Activated CD8-positive, alpha-beta T cell treated with anti-CD3 and anti-CD28 coated beads for 36 hours (primary cell): ENCODE data around the gene UBAC2. TPM values are rescaled to one million over a fixed set of nuclear protein-coding genes. Genes with fewer than 3 reads are reported as not detected.
"Not testable (repeated sequence)": the region's sequence is repeated elsewhere in the genome, so short reads cannot be mapped to it uniquely, and the experiment has no call there.

Experiments
- ATAC-seq: fragments of 200-7000 bp; cut with Tn5 transposase; one replicate; pipeline ENCODE4 v1.10.0; 2021; ENCODE audit warnings: mild to moderate bottlenecking, moderate library complexity
- CTCF ChIA-PET: fragments of 350-600 bp; sonication (Branson Sonifier 250); formaldehyde crosslinking; loops from one replicate; lab custom pipeline; 2021; ENCODE audit warnings: antibody characterized with exemption; lab: Charles Lee
- POLR2A ChIA-PET: fragments of 350-600 bp; sonication (Branson Sonifier 250); formaldehyde crosslinking; loops from one replicate; lab custom pipeline; 2021; ENCODE audit warnings: antibody characterized with exemption; lab: Charles Lee
- DNase-seq: peaks from one replicate; pipeline ENCODE4 v3.0.0-alpha.2; 2020
- H3K27ac Mint-ChIP-seq: one replicate; pipeline ENCODE4 v1.8.0; 2021; ENCODE audit warnings: mild to moderate bottlenecking, mixed read lengths
- H3K27me3 Mint-ChIP-seq: one replicate; pipeline ENCODE4 v1.8.0; 2021; ENCODE audit warnings: mixed read lengths
- H3K36me3 Mint-ChIP-seq: one replicate; pipeline ENCODE4 v1.8.0; 2021; ENCODE audit warnings: low read depth, mixed read lengths
- H3K4me1 Mint-ChIP-seq: one replicate; pipeline ENCODE4 v1.8.0; 2021; ENCODE audit warnings: low read depth, mixed read lengths
- H3K4me3 Mint-ChIP-seq: one replicate; pipeline ENCODE4 v1.8.0; 2021; ENCODE audit warnings: mild to moderate bottlenecking, moderate library complexity, mixed read lengths
- H3K9me3 Mint-ChIP-seq: one replicate; pipeline ENCODE4 v1.8.0; 2021; ENCODE audit warnings: mixed read lengths
- CTCF ChIP-seq: fragments of 200-600 bp; IDR thresholded peaks from one replicate; pipeline ENCODE4 v1.8.0; 2022; ENCODE audit warnings: antibody characterized with exemption, mild to moderate bottlenecking
- intact Hi-C: fragments of 100-400 bp; cut with micrococcal nuclease; formaldehyde crosslinking; loops from one replicate; pipeline ENCODE4 v1.10.0; 2022
- total RNA-seq, 2 experiments: library from RNA; stranded (reverse); gene quantifications; one replicate each; pipeline ENCODE4 v1.2.3, GENCODE V29; 2021

UBAC2 gene
- total RNA-seq, 2 experiments from 2014 or later: 63.7 to 68.4 TPM

GRCh38 chr13:99246100-99246499 lies 45.4 kb downstream of the UBAC2 start:
- ATAC-seq (no peak), DNase-seq (no peak)
- TF ChIP-seq CTCF: no peak
- Mint-ChIP-seq H3K9me3 (peaks cover 6% of the 10 kb centered on the region), H3K36me3 (peaks cover 50% of the 10 kb centered on the region), H3K27me3 (no peaks in the 10 kb centered on the region), H3K4me3 (no peak overlapping the region), H3K4me1 (peaks cover 29% of the 10 kb centered on the region), H3K27ac (no peak overlapping the region)
- intact Hi-C loops: no loop called here
- CTCF ChIA-PET: interaction anchor here (0.7 to 1.8 kb wide), 3 partner anchors 9 to 46 kb away, joined by 3 to 10 read pairs (median 5); partner anchors contain the start of gene UBAC2
- POLR2A ChIA-PET: interaction anchor here (1.9 kb wide), 1 partner anchor 46 kb away, joined by 7 read pairs; the partner anchor contains the start of gene UBAC2

- peaks cover 49% of the 10 kb centered on the region for H3K4me1 Mint-ChIP-seq
- not testable (repeated sequence) for H3K27me3 Mint-ChIP-seq, H3K4me3 Mint-ChIP-seq
These were observed 48.5 kb downstream of the UBAC2 start for GRCh38 chr13:99249178-99249577.

GRCh38 chr13:99249606-99250005 lies 49.0 kb downstream of the UBAC2 start:
- H3K9me3 Mint-ChIP-seq, CTCF ChIA-PET, ATAC-seq, DNase-seq, H3K27me3 Mint-ChIP-seq, H3K4me3 Mint-ChIP-seq, intact Hi-C loops: not testable (repeated sequence)
- peaks cover 48% of the 10 kb centered on the region for H3K36me3 Mint-ChIP-seq
- POLR2A ChIA-PET: interaction anchor here (0.7 to 4.1 kb wide), 3 partner anchors 9 to 49 kb away, joined by 3 to 18 read pairs (median 3); partner anchors contain the start of gene UBAC2
- H3K27ac Mint-ChIP-seq: peak overlapping the region; percentile 64
- H3K4me1 Mint-ChIP-seq: peaks cover 50% of the 10 kb centered on the region

More at GRCh38 chr13:99249178-99249577, 48.5 kb downstream of the UBAC2 start:
- CTCF ChIA-PET: interaction anchor here (0.7 to 1.4 kb wide), 2 partner anchors 9 to 17 kb away, joined by 4 read pairs; partner anchors contain the start of gene GPR18
- H3K36me3 Mint-ChIP-seq: peaks cover 49% of the 10 kb centered on the region
- intact Hi-C loops, ATAC-seq, DNase-seq, H3K27ac Mint-ChIP-seq, H3K9me3 Mint-ChIP-seq: not testable (repeated sequence)
- POLR2A ChIA-PET: interaction anchor here (0.6 to 1.0 kb wide), 3 partner anchors 8 to 22 kb away, joined by 3 read pairs; no protein-coding TSS in a partner anchor

GRCh38 chr13:99250982-99251825 lies 50.5 kb downstream of the UBAC2 start:
- H3K27ac Mint-ChIP-seq: peak overlapping the region; percentile 67
- H3K4me1 Mint-ChIP-seq: peaks cover 63% of the 10 kb centered on the region
- CTCF ChIA-PET: interaction anchor here (0.9 to 2.2 kb wide), 6 partner anchors 14 to 75 kb away, joined by 3 to 7 read pairs (median 5); partner anchors contain the start of gene UBAC2
- intact Hi-C loops: no loop called here
- H3K9me3 Mint-ChIP-seq: peaks cover 6% of the 10 kb centered on the region
- peaks cover 52% of the 10 kb centered on the region for H3K36me3 Mint-ChIP-seq
- TF ChIP-seq CTCF: no peak
- POLR2A ChIA-PET: interaction anchor here (1.2 to 4.1 kb wide), 5 partner anchors 13 to 50 kb away, joined by 3 to 18 read pairs (median 4); partner anchors contain the start of gene UBAC2
- H3K27me3 Mint-ChIP-seq: no peaks in the 10 kb centered on the region
- H3K4me3 Mint-ChIP-seq: no peak overlapping the region
- ATAC-seq (peak; percentile 17), DNase-seq (no peak)

GRCh38 chr13:99251921-99252320 lies 51.3 kb downstream of the UBAC2 start:
- ChIA-PET POLR2A (interaction anchor here (1.2 to 4.1 kb wide), 5 partner anchors 30 to 51 kb away, joined by 3 to 18 read pairs (median 6); partner anchors contain the start of gene UBAC2), CTCF (interaction anchor here (0.9 to 2.2 kb wide), 7 partner anchors 14 to 75 kb away, joined by 3 to 8 read pairs (median 5); partner anchors contain the start of gene UBAC2)
- TF ChIP-seq CTCF: no peak
- Mint-ChIP-seq H3K27ac (peak overlapping the region; percentile 67), H3K4me1 (peaks cover 64% of the 10 kb centered on the region), H3K4me3 (no peak overlapping the region), H3K9me3 (peaks cover 6% of the 10 kb centered on the region), H3K36me3 (peaks cover 52% of the 10 kb centered on the region), H3K27me3 (no peaks in the 10 kb centered on the region)
- ATAC-seq (no peak), DNase-seq (no peak)
- intact Hi-C loops: no loop called here
